Body of pancreas (tissue), 4 donors: ENCODE measurements around the gene GID8.

Source experiments
- CTCF ChIP-seq, 7 experiments: fragments of 450-650 bp in 4 of 7; fragments of 200-600 bp in 3 of 7; sonication (generic) in 3 of 7; IDR thresholded peaks; one replicate each; pipeline ENCODE4 v1.5.1; 2016 to 2019; ENCODE audit warnings: antibody characterized with exemption in 7 of 7
- POLR2A ChIP-seq, 3 donors: fragments of 450-650 bp; IDR thresholded peaks; one replicate each; pipeline ENCODE4 v1.6.1; 2016; ENCODE audit warnings: antibody characterized with exemption in 3 of 3, mild to moderate bottlenecking in 2 of 3

DNA sequence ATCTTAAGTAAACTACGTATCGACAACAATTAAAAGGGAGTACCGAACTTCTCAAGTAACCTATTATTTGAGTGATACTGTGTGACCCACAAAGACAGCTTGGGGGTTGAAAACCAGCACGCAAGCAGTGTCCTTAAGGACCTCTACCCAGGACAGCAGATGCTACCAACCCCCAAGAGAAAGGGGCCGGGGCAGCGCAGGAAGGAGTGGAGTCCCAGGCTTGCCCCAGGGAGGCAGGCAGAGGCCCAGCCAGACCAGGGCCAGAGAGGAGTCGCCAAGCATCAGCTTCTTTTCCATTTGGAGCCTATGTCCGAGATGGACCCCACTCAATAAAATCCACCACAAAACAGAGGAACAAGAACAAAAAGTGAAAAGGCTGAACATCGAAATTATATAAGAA lies 23.5 kb upstream of the GID8 start:
- TF ChIP-seq CTCF (IDR thresholded peaks at IDR 0.05) (no peak), POLR2A (IDR thresholded peaks at IDR 0.05) (no peak)
